Heart left ventricle (tissue), 13 donors: ENCODE results near the gene KRT80.

Source experiments
- CTCF ChIP-seq, 12 donors: fragments of 200-600 bp; sonication (generic) in 4 of 12; IDR thresholded peaks; one replicate each; pipeline versions ENCODE4 v1.5.0 to v1.8.0; 2018 to 2022; ENCODE audit warnings: antibody characterized with exemption in 12 of 12, mild to moderate bottlenecking in 5 of 12
- POLR2A ChIP-seq, 2 donors: fragments of 450-650 bp; IDR thresholded peaks; one replicate each; pipeline ENCODE4 v1.6.1; 2017; ENCODE audit warnings: antibody characterized with exemption in 2 of 2, mild to moderate bottlenecking in 2 of 2, moderate library complexity in 2 of 2
- donor health status: ischemic (EF 13 %, LVEDD 7.1; RV severe dilation, severe dysfunction).
- donor health status: DM: no; HTN: yes; CAD: no.
- donor health status: DM: no; HTN: no; CAD: no.
- donor health status: ischemic (EF 25% LVEDD 6.9; RV normal size, moderate dysfunction).
- donor health status: ischemic (EF 25% LVEDD 5.7; RV mildly dilated, moderate dysfunction).
- donor health status: ischemic (EF 35%, LVEDD 5.7; RV mildly dilated, moderate dysfunction).
- donor health status: nonischemic (EF 11% LVEDD 7.7; RV severe dilation, severe dysfunction).
- donor health status: DM: yes; HTN: yes; CAD: no.
- donor health status: PGD.
- donor health status: ischemic (EF 29% LVEDD 5.4; RV normal size, mild dysfunction).
- donor health status: nonischemic (EF 23%, LVEDD 6.1; RV moderate dilation, normal function).

- TF ChIP-seq POLR2A (IDR thresholded peaks at IDR 0.05) (no peak), CTCF (IDR thresholded peaks at IDR 0.05) (no peak)
Measured at GRCh38 chr12:52187206-52187605, 4.6 kb downstream of the KRT80 start.
